ENCODE results near the gene LBP.
"Not testable (repeated sequence)": the region's sequence is repeated elsewhere in the genome, so short reads cannot be mapped to it uniquely, and the experiment has no call there.

LBP gene

GRCh38 chr20:38337561-38338140 is 8.6 kb upstream of the LBP start:
- Histone ChIP-seq H3K27ac (peak overlapping the region; percentile 39), H3K4me3 (ENCODE audit: low read depth in 1 of 2, low read length in 1 of 2) (no peak overlapping the region), H3K9me3 (no peaks in the 10 kb centered on the region), H3K27me3 (no peaks in the 10 kb centered on the region), H3K4me1 (ENCODE audit: control insufficient read depth in 1 of 2, insufficient read depth in 1 of 2, low read depth in 1 of 2, low read length in 1 of 2) (no peaks in the 10 kb centered on the region), H3K36me3 (peaks cover 69% of the 10 kb centered on the region)
- TF ChIP-seq, protein P1, sequence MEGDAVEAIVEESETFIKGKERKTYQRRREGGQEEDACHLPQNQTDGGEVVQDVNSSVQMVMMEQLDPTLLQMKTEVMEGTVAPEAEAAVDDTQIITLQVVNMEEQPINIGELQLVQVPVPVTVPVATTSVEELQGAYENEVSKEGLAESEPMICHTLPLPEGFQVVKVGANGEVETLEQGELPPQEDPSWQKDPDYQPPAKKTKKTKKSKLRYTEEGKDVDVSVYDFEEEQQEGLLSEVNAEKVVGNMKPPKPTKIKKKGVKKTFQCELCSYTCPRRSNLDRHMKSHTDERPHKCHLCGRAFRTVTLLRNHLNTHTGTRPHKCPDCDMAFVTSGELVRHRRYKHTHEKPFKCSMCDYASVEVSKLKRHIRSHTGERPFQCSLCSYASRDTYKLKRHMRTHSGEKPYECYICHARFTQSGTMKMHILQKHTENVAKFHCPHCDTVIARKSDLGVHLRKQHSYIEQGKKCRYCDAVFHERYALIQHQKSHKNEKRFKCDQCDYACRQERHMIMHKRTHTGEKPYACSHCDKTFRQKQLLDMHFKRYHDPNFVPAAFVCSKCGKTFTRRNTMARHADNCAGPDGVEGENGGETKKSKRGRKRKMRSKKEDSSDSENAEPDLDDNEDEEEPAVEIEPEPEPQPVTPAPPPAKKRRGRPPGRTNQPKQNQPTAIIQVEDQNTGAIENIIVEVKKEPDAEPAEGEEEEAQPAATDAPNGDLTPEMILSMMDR (IDR thresholded peaks at IDR 0.05): peak; percentile 19

DNA sequence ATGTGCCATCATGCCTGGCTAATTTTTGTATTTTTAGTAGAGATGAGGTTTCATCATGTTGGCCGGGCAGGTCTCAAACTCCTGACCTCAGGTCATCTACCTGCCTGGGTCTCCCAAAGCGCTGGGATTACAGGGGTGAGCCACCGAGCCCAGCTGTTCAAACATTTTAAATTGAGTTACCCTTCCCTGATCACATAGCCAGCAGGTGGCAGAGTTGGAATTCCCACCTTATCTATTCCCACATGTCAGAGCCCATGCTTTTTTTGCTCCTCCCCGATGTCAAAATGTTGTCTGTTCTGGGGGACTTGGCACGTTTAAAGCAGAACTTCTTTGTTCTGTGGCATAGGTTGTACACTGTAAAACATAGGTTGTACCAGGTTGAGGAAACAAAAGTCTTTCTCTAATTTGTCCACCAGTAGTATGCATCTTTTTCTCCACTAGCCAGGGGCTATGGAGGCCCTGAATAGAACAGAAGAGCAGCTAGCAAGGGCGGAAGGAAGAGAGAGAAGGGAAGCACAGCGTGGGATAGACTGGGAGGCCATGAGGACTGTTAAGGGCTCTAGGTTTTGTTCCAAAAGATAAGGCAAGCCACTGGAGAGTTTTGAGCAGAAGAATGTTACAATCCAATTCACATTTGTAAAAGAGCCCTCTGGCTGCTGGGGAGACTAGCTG is 7.3 kb upstream of the LBP start:
- Histone ChIP-seq H3K27ac (no peak overlapping the region), H3K4me3 (ENCODE audit: low read depth in 1 of 2, low read length in 1 of 2) (no peak overlapping the region), H3K9me3 (no peaks in the 10 kb centered on the region), H3K4me1 (ENCODE audit: control insufficient read depth in 1 of 2, insufficient read depth in 1 of 2, low read depth in 1 of 2, low read length in 1 of 2) (no peaks in the 10 kb centered on the region), H3K36me3 (peaks cover 62% of the 10 kb centered on the region), H3K27me3 (no peaks in the 10 kb centered on the region)
- TF ChIP-seq, protein P1 (IDR thresholded peaks at IDR 0.05): no peak

- H3K4me3 ChIP-seq (ENCODE audit: low read depth in 1 of 2, low read length in 1 of 2); H3K27ac ChIP-seq; H3K9me3 ChIP-seq; H3K4me1 ChIP-seq (ENCODE audit: control insufficient read depth in 1 of 2, insufficient read depth in 1 of 2, low read depth in 1 of 2, low read length in 1 of 2); H3K27me3 ChIP-seq: not testable (repeated sequence)
- peaks cover 57% of the 10 kb centered on the region for H3K36me3 ChIP-seq
Observed at GRCh38 chr20:38339521-38339896, 6.8 kb upstream of the LBP start.

- peaks cover 52% of the 10 kb centered on the region for H3K36me3 ChIP-seq
- no peak overlapping the region for H3K27ac ChIP-seq
- no peaks in the 10 kb centered on the region for H3K4me1 ChIP-seq (ENCODE audit: control insufficient read depth in 1 of 2, insufficient read depth in 1 of 2, low read depth in 1 of 2, low read length in 1 of 2)
- H3K27me3 ChIP-seq: no peaks in the 10 kb centered on the region
- no peaks in the 10 kb centered on the region for H3K9me3 ChIP-seq
- no peak overlapping the region for H3K4me3 ChIP-seq (ENCODE audit: low read depth in 1 of 2, low read length in 1 of 2)
- TF ChIP-seq, protein P1 (IDR thresholded peaks at IDR 0.05): no peak
Observed at GRCh38 chr20:38339997-38340396, 6.3 kb upstream of the LBP start.

DNA sequence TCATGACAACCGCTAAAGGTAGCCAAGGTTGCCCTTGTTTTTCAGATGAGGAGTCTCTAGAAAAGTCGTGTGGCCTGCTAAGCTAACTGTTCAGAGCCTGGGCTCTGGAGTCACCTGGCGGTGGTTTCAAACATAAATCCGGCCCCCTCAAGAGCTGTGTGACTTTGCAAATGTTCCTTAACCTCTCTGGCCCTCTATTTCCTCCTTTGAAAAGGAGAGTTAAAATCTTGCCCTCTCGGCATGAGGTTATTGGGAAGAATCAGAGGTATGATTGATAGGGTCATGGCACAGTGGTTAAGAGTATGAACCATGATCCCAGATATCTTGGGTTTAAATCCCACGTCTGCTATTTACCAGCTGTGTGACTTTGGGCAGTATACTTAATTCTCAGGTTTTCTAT is 5.6 kb upstream of the LBP start:
- no peaks in the 10 kb centered on the region for H3K27me3 ChIP-seq
- no peak overlapping the region for H3K4me3 ChIP-seq (ENCODE audit: low read depth in 1 of 2, low read length in 1 of 2)

GRCh38 chr20:38342216-38342615 is 4.1 kb upstream of the LBP start:
- H3K4me1 ChIP-seq (ENCODE audit: control insufficient read depth in 1 of 2, insufficient read depth in 1 of 2, low read depth in 1 of 2, low read length in 1 of 2): no peaks in the 10 kb centered on the region
- no peaks in the 10 kb centered on the region for H3K27me3 ChIP-seq
- TF ChIP-seq, protein P1 (IDR thresholded peaks at IDR 0.05): no peak
- H3K4me3 ChIP-seq (ENCODE audit: low read depth in 1 of 2, low read length in 1 of 2): no peak overlapping the region
- H3K27ac ChIP-seq: no peak overlapping the region
- no peaks in the 10 kb centered on the region for H3K9me3 ChIP-seq
- H3K36me3 ChIP-seq: peaks cover 30% of the 10 kb centered on the region

More for the DNA sequence above, 5.6 kb upstream of the LBP start:
- H3K4me1 ChIP-seq (ENCODE audit: control insufficient read depth in 1 of 2, insufficient read depth in 1 of 2, low read depth in 1 of 2, low read length in 1 of 2): no peaks in the 10 kb centered on the region
- TF ChIP-seq, protein P1 (IDR thresholded peaks at IDR 0.05): no peak
- no peaks in the 10 kb centered on the region for H3K9me3 ChIP-seq
- H3K36me3 ChIP-seq: peaks cover 45% of the 10 kb centered on the region
- H3K27ac ChIP-seq: no peak overlapping the region
